ENCODE measurements around the gene KDM5D. TPM values are rescaled to one million over a fixed set of nuclear protein-coding genes. Genes with fewer than 3 reads are reported as not detected.

KDM5D gene
- total RNA-seq (2022; extraction: Qiagen RNA extraction; ENCODE audit: low read depth) = 5.0 to 7.5 TPM (median 5.6 TPM) in 5 replicates

DNA sequence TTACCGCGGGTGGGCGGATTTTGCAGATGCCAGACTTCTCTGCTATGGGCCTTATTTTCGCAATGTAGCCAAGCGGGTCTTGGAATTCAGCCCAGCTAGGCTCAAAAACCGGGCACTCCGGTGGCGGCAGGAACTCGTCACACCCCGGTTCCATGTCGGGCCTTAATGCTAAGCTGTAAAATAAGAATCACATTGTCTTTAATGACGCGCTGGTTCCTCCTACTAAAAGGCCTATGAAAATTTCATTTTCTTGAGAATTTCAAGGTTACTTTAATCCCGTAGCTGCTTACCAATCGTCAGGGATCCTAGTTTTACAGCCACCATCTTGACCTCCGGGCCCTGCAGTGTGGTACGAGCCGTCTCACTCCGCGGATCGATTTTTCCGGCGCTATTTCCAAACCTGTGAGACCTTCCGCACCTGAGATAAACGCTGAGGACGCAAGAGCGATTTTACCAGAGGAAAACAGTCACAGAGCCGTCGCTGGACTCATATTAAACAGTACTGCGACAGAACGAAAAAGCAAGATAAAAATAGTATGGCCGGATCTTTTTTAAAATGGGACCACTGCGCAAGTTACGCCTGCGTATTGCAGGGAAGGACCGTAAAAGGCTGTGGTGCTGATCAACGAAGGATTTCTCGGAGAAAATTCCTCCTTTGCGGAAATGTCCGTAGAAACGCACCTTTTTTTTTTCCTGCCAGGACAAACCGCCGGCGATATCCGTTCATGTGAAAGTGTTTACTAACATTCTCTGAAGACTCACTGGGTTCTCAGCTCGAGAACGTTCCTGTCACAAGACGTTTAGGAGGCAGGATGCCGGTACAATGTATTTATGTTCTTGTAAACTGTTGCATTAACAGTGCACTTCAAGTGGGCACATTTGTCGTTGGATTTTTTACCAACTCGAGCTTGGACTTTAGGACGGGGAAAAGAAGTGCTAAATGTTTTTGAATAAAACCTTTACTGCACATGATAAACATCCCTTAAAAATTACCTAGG lies at the start of gene KDM5D:
Gene KDM5D, minus strand, starts transcription at position 346 of the 998 bp plus-strand sequence. Its CDS starts 192 bp downstream, at position 154.

